Coronary artery (tissue), 2 donors: ENCODE measurements around the gene IL24.

Source experiments
- DNase-seq: peaks from one replicate; pipeline ENCODE4 v3.0.0-alpha.2; 2017; ENCODE audit warnings: low spot score
- H3K27ac ChIP-seq, 2 donors: fragments of 200-600 bp; sonication (generic); one replicate each; pipeline ENCODE4 v1.5.1; 2016 to 2019
- H3K4me3 ChIP-seq: fragments of 200-600 bp; sonication (generic); 2 replicates; pipeline ENCODE4 v1.5.1; 2016; ENCODE audit warnings: mild to moderate bottlenecking, moderate library complexity
- TF ChIP-seq, protein P1 (sequence below): fragments of 200-600 bp; sonication (generic); IDR thresholded peaks from one replicate; pipeline ENCODE4 v1.5.1; 2019; ENCODE audit warnings: antibody characterized with exemption

IL24 gene

DNA sequence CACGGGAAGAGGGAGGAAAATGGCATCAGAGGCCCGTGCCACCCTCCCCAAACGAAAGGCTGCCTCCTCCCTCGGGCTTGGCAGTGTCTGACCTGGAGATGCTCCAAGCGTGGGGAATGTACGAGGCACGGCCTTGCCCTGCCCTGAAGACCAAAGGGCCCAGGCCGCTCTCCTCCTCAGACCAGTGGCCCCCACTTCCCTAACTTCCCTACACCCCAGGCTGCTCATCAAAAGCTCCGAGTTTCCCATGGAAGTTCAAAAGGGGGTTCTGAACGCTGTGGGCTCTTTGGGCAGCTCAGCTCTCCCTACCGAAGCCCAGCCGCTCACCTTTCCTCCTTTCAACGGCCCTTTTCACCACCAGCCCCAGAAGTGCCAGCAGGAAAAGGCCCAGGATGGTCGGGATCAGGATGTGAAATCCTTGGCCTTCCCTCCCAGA, 12.7 kb downstream of the IL24 start:
- TF ChIP-seq, protein P1, sequence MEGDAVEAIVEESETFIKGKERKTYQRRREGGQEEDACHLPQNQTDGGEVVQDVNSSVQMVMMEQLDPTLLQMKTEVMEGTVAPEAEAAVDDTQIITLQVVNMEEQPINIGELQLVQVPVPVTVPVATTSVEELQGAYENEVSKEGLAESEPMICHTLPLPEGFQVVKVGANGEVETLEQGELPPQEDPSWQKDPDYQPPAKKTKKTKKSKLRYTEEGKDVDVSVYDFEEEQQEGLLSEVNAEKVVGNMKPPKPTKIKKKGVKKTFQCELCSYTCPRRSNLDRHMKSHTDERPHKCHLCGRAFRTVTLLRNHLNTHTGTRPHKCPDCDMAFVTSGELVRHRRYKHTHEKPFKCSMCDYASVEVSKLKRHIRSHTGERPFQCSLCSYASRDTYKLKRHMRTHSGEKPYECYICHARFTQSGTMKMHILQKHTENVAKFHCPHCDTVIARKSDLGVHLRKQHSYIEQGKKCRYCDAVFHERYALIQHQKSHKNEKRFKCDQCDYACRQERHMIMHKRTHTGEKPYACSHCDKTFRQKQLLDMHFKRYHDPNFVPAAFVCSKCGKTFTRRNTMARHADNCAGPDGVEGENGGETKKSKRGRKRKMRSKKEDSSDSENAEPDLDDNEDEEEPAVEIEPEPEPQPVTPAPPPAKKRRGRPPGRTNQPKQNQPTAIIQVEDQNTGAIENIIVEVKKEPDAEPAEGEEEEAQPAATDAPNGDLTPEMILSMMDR, result no peak
- no peak for DNase-seq
- H3K4me3 ChIP-seq, result peak overlapping the region; percentile 78
- H3K27ac ChIP-seq, result no peak overlapping the region

DNA sequence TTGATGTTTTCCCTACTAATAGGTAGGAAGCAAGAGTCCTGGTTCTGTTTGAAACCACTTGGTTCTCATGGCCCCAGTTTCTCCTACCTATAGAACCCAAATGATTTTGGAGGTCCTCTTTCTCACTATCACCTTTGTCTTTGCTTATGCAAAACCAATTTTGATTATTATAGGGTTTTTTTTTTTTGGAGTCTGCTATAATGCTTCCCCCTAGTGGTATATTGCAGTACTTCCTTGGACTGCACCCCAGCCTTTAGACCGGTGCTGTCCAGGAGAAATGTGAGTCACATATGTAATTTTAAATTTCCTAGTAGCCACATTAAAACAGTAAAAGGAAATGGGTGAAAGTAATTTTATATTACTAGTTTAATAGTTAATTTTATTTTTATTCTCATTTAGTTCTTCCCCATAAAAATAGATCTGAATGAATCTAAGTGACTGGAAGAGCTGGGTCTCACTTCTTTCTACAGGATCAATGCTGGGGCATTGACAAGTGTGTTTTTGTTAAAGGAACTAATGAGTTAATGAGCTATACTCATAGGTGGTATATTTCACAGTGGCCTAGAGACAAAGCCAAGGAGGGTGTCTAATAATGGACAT, 13.9 kb downstream of the IL24 start:
- Histone ChIP-seq H3K4me3 (no peak overlapping the region), H3K27ac (no peak overlapping the region)
- TF ChIP-seq, protein P1, result peak; percentile 73
- no peak for DNase-seq

DNA sequence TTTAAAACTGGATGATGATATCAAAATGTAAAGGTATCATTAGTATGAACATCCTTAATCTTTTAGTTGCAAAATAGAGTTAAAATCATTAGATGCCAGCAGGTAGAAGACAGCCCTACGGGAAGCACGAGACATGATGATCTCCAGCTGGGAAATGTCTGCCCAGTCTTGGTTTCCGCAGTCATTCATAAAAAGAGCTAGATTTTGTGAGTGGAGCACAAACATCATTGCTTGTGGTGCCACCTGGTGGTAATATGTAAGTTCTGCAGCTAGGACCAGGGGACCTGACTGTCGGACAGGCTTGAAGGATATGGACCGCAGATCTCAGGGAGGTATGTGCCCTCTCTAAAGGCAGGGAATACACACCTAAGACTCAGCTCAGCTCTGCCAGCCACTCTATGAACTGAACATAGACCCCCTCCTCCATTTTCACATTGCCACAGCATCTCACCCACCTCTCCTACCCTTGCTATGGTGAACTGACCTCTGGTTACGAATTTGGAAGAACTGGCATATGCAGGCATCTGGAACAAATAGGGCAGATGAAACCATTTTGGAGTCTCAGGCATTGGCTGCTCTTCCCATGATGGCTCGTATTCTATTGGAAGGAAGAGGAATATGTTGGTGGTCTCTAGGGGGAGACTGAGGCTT, 15.3 kb downstream of the IL24 start:
- H3K4me3 ChIP-seq, result no peak overlapping the region
- no peak for DNase-seq
- TF ChIP-seq, protein P1, result peak; percentile 68
- H3K27ac ChIP-seq, result no peak overlapping the region

DNA sequence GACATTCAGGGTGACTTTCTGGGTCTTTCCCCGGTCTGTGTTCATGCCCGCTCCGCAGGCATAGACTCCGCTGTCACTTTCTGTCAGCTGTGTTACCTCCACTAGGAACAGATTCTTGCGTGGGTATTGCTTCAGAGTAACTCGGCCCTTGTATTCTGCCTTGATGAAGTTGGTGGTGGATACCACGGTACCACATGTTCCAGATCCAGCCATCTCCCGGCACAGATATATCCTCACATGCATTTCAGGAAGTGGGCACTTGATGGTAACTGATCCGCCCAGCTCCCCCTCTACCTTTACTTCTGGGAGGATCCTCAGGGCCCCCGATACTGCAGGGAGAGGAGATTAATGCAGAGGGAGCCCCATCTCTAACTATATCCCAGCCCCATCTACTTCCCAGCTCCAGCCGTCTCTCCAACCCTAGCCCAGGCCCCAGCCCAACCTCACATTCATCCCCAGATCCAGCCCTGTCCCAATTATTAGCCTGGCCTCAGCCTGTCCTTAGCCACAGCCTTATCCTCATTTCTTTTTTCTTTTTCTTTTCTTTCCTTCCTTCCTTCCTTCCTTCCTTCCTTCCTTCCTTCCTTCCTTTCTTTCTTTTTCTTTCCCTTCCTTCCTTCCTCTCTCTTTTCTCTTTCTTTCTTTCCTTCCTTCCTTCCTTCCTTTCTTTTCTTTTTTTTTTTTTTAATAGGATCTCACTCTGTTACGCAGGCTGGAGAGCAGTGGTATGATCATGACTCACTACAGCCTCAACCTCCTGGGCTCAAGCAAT, 16.7 kb downstream of the IL24 start:
- Histone ChIP-seq H3K27ac (no peak overlapping the region), H3K4me3 (no peak overlapping the region)
- DNase-seq, result no peak
- TF ChIP-seq, protein P1, result no peak

DNA sequence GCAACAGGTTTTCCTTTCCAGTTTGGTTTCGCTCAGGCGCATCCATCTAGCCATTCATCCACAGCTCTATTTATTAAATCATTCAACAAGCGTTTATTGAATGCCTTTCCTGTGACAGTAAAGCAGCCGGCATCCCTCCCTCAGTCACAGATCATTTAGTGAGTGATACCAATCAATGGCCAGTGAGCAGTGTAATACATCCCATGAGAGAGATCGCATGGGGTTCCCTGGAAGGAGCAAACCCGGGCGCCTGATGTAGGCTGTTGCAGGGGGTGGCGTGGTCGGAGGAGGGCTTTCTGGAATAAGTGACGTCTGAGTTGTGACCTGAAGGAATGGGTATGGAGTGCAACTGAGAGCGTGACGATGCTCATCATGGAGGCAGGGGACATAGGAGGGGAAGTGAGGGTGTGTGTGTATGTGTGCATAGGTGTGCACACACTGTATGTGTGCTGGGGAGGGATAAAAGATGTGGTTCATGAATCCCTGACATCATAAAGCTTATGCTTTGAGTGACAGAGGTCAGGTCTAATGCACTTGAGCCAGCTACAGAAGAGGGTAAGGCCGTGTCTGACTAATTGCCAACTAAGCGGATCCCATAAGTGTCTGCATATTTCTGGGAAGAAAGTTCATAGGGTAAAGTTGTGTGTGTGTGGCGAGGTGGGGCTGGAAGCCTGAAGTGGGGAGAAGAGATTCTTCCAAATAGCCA, 17.9 kb downstream of the IL24 start:
- Histone ChIP-seq H3K27ac (no peak overlapping the region), H3K4me3 (no peak overlapping the region)
- TF ChIP-seq, protein P1, result no peak
- DNase-seq, result no peak

DNA sequence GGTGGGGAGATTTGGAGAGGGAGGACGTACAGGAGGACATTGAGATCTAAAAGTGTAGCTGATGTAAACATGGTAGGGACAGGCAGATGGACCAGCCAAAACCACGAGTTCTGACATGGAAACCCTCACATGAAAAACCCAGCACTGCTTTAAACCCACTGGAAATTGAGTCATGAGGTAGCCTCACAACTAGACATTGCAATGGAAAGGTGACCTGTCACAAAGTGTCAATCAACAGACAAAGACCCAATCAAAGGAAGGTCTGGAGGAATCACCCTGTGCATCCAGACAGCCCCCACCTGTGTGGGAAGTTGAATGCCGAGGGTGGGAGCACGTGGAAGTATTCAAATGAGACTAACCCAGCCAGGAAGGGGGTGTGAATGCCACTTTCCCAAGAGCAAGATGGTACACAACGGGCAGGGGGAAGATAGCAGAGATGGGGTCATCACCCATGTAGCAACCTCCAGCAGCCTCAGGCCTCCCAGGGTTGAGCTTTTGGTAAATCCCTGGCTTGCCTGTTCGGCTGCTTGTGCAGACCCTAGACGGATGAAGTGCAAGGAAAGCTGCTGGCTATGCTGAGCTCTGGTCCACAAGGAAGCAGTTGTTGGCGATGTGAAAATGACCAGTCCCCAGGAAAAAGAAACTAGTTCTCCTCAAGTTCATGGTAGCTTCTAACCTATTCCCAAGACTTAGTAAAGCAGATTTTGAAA, 18.9 kb downstream of the IL24 start:
- DNase-seq, result no peak
- no peak overlapping the region for H3K4me3 ChIP-seq
- TF ChIP-seq, protein P1, result no peak
- no peak overlapping the region for H3K27ac ChIP-seq
